GM13976 (cell line): ENCODE measurements around the gene CNP.

Experiments
- DNase-seq: peaks from one replicate; pipeline ENCODE4 v3.0.0; 2012; ENCODE audit warnings: low spot score
- in situ Hi-C: fragments of 300-500 bp; cut with MboI; formaldehyde crosslinking; loops from one replicate; pipeline ENCODE4 v1.12.0; 2022; ENCODE audit warnings: low sequenced_read_pairs, mixed read lengths, inconsistent platforms; ENCODE audit not compliant: unreplicated experiment
- TF ChIP-seq, protein P1 (sequence below): IDR thresholded peaks from 2 replicates; pipeline ENCODE4 v1.5.1; 2012; ENCODE audit warnings: borderline replicate concordance, mild to moderate bottlenecking; ENCODE audit not compliant: insufficient read depth; ENCODE audit errors: extremely low read depth, missing control alignments, control extremely low read depth

CNP gene

DNA sequence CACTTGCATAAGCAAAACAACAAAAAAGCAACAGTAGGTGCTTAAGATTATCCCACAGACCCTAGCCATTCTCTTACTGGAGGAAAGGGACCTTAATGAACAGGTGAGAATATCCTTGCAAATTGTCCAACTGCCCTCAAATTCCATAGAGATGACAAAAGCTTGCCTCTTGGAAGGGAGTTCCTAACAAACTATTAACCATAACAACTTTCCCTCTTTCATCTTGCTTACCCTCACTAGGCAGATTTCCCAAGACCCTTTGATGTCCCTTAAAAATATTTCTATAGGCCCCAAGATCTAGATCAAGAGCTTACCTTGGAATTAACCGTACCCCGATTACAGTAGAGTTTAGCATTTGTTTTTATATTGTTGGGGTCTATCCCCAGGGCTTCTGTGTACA, 21.8 kb downstream of the CNP start:
- DNase-seq: no peak
- in situ Hi-C loops: no loop called here
- TF ChIP-seq, protein P1, sequence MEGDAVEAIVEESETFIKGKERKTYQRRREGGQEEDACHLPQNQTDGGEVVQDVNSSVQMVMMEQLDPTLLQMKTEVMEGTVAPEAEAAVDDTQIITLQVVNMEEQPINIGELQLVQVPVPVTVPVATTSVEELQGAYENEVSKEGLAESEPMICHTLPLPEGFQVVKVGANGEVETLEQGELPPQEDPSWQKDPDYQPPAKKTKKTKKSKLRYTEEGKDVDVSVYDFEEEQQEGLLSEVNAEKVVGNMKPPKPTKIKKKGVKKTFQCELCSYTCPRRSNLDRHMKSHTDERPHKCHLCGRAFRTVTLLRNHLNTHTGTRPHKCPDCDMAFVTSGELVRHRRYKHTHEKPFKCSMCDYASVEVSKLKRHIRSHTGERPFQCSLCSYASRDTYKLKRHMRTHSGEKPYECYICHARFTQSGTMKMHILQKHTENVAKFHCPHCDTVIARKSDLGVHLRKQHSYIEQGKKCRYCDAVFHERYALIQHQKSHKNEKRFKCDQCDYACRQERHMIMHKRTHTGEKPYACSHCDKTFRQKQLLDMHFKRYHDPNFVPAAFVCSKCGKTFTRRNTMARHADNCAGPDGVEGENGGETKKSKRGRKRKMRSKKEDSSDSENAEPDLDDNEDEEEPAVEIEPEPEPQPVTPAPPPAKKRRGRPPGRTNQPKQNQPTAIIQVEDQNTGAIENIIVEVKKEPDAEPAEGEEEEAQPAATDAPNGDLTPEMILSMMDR: no peak

DNA sequence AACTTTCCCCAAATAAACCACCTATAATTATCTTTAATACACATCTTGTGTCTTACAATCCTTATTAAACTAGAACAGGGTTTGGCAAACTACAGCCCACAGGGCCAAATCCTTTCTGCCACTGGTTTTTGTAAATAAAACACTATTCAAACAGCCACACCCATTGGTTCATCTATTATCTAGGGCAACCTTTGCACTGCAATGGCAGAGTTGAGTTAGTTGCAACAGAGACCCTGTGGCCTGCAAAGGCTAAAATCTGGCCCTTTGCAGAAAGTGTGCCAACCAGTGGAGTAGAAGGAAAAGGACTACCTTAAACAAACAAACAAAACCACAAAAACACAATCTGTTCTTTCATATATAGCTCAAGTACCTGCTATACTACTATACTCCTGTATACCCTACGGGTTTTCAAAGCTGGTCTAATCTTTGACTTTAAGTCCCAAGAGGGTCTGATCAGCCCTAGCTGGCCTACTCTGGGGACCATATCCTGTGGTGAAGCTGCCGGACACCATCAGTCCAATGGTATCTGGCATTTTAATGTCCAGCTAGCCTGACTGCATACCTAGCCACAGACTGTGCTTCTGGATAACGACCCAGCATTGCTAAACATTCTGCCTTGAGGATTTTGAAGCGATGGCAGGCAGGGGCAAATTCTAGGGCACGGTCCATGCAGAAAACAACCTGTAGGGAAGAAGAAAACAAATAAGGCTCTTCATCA, 23.3 kb downstream of the CNP start:
- TF ChIP-seq, protein P1: no peak
- no peak for DNase-seq
- in situ Hi-C loops: no loop called here

DNA sequence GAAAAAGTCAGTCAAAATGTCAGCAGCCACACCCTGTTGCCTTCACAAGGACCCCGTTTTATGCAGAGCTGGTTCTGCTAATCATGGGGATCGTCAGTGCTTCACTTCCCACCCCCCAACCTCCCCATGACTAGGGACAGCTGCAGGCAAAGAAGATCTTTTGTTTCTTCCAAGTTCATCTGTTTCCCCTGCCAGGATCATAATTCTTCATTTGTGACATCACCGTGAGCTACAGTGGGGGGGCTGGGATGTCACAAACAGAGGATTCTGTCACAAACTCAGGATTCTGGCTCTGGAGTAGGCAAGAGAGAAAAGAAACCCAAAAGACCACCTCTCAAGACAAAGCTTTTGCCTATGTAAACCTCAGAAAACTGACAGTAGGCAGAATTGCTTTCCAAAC, 26.0 kb downstream of the CNP start:
- in situ Hi-C loops: no loop called here
- DNase-seq: no peak

DNA sequence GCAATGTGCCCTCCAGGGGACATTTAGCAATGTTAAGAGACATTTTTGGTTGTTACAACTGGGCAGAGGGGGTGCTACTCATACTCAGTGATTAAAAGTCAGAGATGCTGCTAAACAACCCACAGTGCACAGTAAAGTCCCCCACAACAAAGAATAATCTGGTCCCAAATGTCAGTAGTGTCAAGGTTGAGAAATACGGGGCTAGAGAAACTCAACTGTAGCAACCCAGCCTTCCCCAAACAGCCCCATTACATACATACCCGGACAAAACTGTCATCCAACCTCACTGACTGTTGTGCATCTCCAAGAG, 30.2 kb downstream of the CNP start:
- no peak for DNase-seq
- TF ChIP-seq, protein P1: no peak
- in situ Hi-C loops: no loop called here

More for the DNA sequence above, 26.0 kb downstream of the CNP start:
- TF ChIP-seq, protein P1: no peak

DNA sequence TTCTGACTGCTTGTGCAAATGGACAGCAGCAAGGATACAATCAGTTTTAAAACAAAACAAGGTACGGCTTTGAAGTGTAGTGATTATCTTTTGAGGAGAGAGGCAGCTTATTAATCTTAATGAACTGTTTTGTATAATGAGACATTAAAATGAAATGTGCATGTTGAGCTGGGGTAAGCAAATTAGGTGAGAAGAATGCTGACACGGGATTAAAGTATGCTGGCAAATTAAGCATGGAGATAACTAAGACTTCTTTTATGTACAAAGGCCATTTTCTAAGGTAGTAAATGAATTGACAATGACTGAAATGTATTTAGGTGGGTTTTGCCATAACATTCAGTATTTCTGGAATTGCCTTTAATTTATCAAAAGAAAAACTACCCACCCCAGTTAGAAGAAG, 31.9 kb downstream of the CNP start:
- TF ChIP-seq, protein P1: no peak
- DNase-seq: no peak
- in situ Hi-C loops: no loop called here

DNA sequence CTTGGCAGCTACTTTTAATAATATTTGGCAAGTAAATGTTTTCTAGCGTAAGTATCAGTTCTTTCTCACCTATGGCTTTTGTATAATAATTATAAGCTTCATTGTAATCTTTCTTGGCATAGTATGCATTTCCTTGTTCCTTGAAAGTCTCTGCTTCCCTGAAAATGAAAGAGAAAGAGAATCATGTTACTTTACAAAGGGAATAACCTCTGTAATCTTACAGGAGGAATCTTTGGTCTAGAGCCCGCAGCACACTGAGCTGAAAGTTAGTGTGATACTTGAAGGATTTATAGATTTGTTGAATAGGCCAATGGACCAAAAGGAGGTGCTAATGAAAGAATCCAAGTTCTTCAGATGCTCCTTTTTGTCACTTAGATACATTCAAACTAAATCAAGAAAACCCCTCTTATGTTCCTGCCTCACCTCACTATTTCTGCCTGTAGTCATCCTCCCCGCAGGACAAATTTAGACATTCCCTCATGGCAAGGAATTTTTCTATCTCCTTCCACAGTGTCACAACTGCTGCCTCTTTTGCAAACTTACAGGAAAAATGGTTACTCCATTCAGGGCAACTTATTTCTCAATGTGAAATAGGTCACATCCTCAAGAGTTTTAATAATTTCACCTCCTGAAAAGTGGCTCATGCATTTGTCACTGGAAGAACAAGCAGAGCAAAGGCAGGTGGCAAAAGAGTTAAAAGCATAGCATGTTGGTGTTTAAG, 34.0 kb downstream of the CNP start:
- DNase-seq: no peak
- in situ Hi-C loops: no loop called here
- TF ChIP-seq, protein P1: no peak
